ENCODE results near the gene SLC2A1.

Gene SLC2A1

DNA sequence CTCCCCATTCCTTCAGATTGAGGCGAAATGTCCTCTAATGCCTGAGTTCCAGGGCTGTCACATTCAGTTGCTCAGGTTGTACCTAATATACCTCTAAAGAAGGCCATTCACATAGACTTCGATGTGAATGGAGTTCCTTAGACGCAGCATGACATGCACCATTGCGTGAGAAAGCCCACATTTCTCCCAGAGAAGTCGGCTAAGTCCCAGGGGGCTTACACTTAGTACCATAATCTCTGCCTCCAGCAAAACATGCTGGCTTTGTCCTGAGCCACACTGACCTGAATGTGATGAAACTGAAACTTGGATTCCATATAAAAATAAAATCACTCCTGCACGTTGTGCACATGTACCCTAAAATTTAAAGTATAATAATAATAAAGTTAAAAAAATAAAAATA, 23.2 kb upstream of the SLC2A1 start:
- FAIRE-seq = no peak
- TF ChIP-seq SPI1 (IDR thresholded peaks at IDR 0.05; ENCODE audit: low read depth, low read length) (no peak), POLR2A (IDR thresholded peaks at IDR 0.05; ENCODE audit: low read depth, low read length) (no peak), PAX5 (IDR thresholded peaks at IDR 0.05; ENCODE audit: insufficient read depth, low read length, severe bottlenecking) (no peak), TAF1 (IDR thresholded peaks at IDR 0.05; ENCODE audit: low read depth, low read length) (no peak), POU2F2 (IDR thresholded peaks at IDR 0.05; ENCODE audit: low read depth, low read length) (no peak), POLR2AphosphoS5 (IDR thresholded peaks at IDR 0.05; ENCODE audit: low read depth, low read length) (no peak)
- no peak for DNase-seq (ENCODE audit: insufficient read length, low spot score)

DNA sequence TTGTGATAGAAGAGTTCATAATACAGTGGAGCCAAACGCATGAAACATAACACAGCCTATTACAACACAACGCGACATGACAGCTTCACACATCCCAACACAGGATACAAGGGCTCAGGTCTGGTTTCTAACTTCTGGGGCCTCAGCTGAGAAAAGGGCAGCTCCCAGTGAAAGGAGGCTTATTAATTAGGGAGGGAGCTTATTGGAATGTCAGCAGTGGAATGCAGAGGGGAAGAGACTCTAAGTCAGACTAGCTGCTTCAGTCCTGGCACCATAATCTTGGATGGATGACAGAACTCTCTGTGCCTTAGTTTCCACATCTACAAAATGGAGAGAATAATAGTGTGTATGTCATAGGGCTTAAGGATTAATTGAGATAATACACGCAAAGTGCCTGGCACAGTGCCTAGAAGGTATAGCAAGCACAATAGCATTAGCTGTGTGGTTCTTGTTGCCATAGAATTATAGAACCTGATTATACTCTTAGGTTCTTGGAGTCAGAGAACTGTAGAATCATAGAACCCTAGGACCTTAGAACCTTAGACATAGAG, 22.7 kb upstream of the SLC2A1 start:
- DNase-seq (ENCODE audit: insufficient read length, low spot score) = no peak
- no peak for FAIRE-seq
- TF ChIP-seq POLR2AphosphoS5 (IDR thresholded peaks at IDR 0.05; ENCODE audit: low read depth, low read length) (no peak), PAX5 (IDR thresholded peaks at IDR 0.05; ENCODE audit: insufficient read depth, low read length, severe bottlenecking) (no peak), POLR2A (IDR thresholded peaks at IDR 0.05; ENCODE audit: low read depth, low read length) (no peak), SPI1 (IDR thresholded peaks at IDR 0.05; ENCODE audit: low read depth, low read length) (no peak), TAF1 (IDR thresholded peaks at IDR 0.05; ENCODE audit: low read depth, low read length) (no peak), POU2F2 (IDR thresholded peaks at IDR 0.05; ENCODE audit: low read depth, low read length) (no peak)

DNA sequence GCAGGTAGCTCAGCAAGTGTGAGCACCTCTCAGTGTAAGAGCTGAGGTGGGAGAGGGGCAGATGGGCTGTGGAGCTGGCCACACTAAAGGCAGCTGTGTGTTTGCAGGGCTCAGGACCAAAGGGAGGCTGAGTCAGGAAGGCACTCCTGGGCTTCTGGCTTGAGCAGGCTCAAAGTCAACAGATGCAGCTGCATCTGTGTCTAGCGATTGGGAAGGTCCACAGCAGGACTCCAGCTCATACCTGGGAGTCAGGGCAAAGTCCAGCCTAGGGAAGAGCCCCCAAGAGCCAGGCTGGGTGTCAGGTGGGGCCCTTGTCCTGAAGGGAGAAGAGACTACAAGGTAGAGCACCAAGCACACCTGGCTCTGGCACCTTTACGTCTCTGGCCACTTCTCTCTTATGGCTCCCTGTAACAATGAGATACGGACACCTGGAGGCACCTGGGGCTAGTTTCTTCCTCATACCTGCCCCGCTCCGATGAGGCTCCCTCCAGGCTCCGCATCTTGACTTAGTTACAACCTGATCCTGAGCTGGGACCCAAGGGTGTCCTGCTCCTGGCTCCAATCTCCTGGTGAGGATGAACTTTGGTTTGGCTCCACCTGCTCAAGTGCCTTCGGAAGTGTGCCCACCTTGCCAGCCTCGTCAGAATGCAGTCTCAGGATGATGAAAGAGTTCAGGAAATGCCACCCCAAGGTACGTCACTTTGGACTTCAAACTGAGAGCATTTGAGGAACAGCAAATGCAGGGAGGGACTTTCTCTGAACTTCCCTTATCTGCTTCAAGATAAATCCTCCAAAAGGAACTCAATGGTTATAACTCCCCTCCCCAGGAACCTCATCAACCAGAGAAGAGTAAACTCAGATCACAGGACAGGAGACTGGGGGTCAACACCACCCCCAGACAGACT, 21.5 kb upstream of the SLC2A1 start:
- TF ChIP-seq SPI1 (IDR thresholded peaks at IDR 0.05; ENCODE audit: low read depth, low read length) (0 out of 2 replicates have a peak, but pooled peaks have one; percentile 14), POLR2AphosphoS5 (IDR thresholded peaks at IDR 0.05; ENCODE audit: low read depth, low read length) (no peak)
- FAIRE-seq (no peak), DNase-seq (ENCODE audit: insufficient read length, low spot score) (no peak)

DNA sequence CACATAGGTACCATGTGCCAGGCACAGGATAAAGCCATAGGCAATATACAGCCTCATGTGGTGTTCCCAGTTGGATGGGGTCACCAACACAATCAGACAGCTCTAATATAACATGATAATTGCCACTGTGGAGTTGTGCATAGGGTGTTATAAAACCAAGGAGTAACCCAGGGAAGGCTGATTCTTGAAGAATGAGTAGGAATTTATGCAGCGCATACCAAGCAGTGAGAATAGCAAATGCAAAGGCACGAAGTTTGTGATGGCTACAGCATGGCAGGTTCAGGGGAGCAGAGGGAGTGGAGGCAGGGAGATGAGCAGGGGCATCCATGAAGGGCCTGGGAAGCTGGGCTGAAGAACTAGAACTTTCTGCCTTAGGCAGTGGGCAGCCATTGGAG, 20.4 kb upstream of the SLC2A1 start:
- DNase-seq (ENCODE audit: insufficient read length, low spot score) (no peak), FAIRE-seq (no peak)
- no peak for TF ChIP-seq POLR2A (IDR thresholded peaks at IDR 0.05; ENCODE audit: low read depth, low read length)

DNA sequence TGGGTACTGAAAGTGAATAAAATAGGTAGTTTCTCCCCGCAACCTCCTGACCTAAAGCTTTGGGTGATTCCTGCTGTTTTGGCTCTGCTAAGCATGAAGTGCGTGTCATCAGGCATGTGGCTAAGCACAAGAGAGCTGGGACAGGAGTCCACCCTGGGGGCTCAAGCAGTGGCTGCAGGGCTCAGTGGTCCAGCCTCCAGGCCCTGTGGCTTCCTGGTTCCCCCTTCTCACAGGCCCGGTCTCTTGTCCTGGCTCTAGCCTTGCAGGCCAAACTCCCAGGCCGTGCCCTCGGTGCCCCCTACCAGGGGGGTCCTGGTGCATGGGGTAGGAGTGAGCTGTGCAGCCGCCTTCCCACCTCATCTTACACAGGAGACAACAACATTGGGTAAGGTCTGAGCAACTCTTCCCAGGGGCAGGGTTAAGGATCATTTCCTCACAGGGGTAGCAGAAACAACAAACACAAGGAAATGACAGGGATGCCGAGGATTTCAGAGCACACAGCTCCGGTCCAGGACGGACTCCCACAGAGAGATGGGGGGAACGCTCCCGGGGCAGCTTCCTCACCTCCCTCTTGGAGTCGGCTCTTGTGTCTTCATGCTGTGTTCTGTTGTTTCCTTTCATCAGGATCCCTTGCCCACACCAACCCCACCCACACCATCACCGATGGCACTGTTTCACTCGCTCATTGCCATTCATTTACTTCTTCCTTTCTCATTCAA, 19.8 kb upstream of the SLC2A1 start:
- TF ChIP-seq SPI1 (IDR thresholded peaks at IDR 0.05; ENCODE audit: low read depth, low read length) (no peak), POLR2AphosphoS5 (IDR thresholded peaks at IDR 0.05; ENCODE audit: low read depth, low read length) (no peak)
- DNase-seq (ENCODE audit: insufficient read length, low spot score) (no peak), FAIRE-seq (no peak)

DNA sequence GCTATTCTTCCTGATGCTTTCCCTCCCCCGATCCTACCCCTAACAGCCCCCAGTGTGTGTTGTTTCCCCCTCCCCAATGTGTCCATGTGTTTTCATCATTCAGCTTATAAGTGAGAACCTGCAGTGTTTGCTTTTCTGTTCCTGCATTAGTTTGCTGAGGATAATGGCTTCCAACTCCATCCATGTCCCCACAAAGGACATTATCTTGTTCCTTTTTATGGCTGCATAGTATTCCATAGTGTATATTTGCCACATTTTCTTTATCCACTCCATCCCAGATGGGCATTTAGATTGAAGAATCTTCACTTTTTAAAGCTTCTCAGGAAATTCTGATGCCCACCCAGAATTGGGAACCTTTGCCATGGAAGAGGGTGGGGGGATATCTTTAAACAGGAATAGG, 19.0 kb upstream of the SLC2A1 start:
- FAIRE-seq (no peak), DNase-seq (ENCODE audit: insufficient read length, low spot score) (no peak)
- TF ChIP-seq POLR2A (IDR thresholded peaks at IDR 0.05; ENCODE audit: low read depth, low read length) (no peak), POLR2AphosphoS5 (IDR thresholded peaks at IDR 0.05; ENCODE audit: low read depth, low read length) (no peak), POU2F2 (IDR thresholded peaks at IDR 0.05; ENCODE audit: low read depth, low read length) (no peak), SPI1 (IDR thresholded peaks at IDR 0.05; ENCODE audit: low read depth, low read length) (no peak), TAF1 (IDR thresholded peaks at IDR 0.05; ENCODE audit: low read depth, low read length) (no peak), PAX5 (IDR thresholded peaks at IDR 0.05; ENCODE audit: insufficient read depth, low read length, severe bottlenecking) (no peak)

DNA sequence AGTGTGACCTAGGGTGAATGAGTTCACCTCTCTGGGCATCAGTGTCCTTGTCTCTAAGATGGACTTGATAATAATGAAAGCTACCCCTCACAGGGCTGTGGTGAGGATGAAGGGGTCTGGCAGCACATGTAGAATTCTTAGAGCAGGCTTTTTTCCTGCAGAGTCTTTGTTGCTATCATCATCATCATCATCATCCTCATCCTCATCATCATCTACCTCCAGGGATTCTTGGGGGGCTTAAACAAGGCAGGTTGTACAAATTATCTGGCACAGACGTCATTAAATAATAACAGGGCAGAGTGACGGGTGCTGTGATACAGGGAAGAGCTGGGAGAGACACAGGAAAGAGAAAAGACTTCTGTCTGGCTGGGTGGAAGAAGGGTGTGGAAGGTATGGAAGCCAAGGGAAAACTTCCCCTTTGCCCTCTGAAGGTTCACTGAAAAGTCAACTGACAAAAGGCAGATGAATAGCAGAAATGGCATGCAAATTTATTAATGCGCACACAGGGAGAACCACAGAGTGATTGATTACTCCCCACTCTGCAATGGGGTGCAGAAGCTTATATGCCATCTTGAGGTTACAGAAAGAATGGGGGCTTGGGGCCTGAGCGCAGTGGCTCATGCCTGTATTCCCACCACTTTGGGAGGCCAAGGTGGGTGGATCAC, 17.0 kb upstream of the SLC2A1 start:
- no peak for TF ChIP-seq TAF1 (IDR thresholded peaks at IDR 0.05; ENCODE audit: low read depth, low read length)
- no peak for TF ChIP-seq POLR2AphosphoS5 (IDR thresholded peaks at IDR 0.05; ENCODE audit: low read depth, low read length)
- no peak for TF ChIP-seq POLR2A (IDR thresholded peaks at IDR 0.05; ENCODE audit: low read depth, low read length)
- TF ChIP-seq PAX5 (IDR thresholded peaks at IDR 0.05; ENCODE audit: insufficient read depth, low read length, severe bottlenecking) = no peak
- no peak for TF ChIP-seq POU2F2 (IDR thresholded peaks at IDR 0.05; ENCODE audit: low read depth, low read length)
- TF ChIP-seq SPI1 (IDR thresholded peaks at IDR 0.05; ENCODE audit: low read depth, low read length) = no peak
- no peak for DNase-seq (ENCODE audit: insufficient read length, low spot score)
- no peak for FAIRE-seq

DNA sequence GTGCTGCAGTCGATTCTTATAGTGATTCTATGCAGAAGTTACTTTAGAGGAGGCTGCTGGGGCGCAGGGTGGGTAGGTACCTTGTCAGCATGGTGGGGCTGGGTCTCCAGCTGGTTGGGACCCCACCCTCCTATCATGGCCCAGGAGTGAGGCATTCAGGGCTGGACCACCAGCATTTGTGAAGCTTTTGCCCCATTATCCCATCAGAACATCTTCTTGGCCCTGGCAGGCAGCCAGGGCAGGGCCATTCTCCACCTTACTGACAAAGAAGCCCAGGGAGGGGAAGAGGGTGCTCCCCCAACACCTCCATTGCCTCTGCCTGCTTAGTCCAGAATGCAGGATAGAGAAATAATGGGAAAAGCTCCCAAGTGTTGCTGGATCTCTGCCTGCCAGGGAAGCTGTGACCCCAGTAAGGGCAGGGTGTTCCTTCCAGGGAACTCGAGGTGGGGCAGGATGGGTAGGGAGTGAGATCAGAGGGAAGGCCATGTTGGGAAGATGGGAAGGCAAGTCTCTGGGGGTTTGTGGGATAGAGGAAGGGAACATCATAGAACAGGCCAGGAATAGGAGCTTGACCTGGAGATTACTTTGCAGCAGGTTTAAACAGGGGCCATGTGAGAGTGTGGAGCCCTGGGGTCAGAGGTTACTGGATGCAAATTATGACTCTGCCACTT, 16.2 kb upstream of the SLC2A1 start:
- TF ChIP-seq TAF1 (IDR thresholded peaks at IDR 0.05; ENCODE audit: low read depth, low read length) (no peak), SPI1 (IDR thresholded peaks at IDR 0.05; ENCODE audit: low read depth, low read length) (no peak), PAX5 (IDR thresholded peaks at IDR 0.05; ENCODE audit: insufficient read depth, low read length, severe bottlenecking) (no peak), POLR2A (IDR thresholded peaks at IDR 0.05; ENCODE audit: low read depth, low read length) (no peak), POLR2AphosphoS5 (IDR thresholded peaks at IDR 0.05; ENCODE audit: low read depth, low read length) (no peak), POU2F2 (IDR thresholded peaks at IDR 0.05; ENCODE audit: low read depth, low read length) (no peak)
- FAIRE-seq = no peak
- no peak for DNase-seq (ENCODE audit: insufficient read length, low spot score)

DNA sequence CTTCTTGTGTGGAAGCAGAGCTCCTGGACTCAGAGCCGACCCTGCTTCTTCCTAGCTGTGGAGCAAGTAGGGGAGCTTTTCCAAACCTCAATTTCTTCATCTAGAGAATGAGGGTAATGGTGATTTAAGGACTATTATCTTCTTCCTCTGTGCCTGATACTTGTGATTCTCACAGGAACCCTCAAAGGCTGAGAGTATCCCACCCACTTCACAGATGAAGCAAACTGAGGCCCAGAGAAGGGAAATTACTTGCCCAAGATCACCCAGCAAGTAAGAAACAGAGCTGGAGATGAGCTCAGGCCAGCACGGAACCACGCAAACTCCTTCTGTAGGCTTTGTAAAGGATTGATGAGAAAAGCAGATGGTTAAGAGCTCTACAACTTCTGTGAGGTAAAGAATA, 15.1 kb upstream of the SLC2A1 start:
- no peak for FAIRE-seq
- TF ChIP-seq POU2F2 (IDR thresholded peaks at IDR 0.05; ENCODE audit: low read depth, low read length) = no peak
- TF ChIP-seq POLR2A (IDR thresholded peaks at IDR 0.05; ENCODE audit: low read depth, low read length) = no peak
- no peak for TF ChIP-seq PAX5 (IDR thresholded peaks at IDR 0.05; ENCODE audit: insufficient read depth, low read length, severe bottlenecking)
- TF ChIP-seq POLR2AphosphoS5 (IDR thresholded peaks at IDR 0.05; ENCODE audit: low read depth, low read length) = no peak
- no peak for TF ChIP-seq TAF1 (IDR thresholded peaks at IDR 0.05; ENCODE audit: low read depth, low read length)
- TF ChIP-seq SPI1 (IDR thresholded peaks at IDR 0.05; ENCODE audit: low read depth, low read length) = no peak
- no peak for DNase-seq (ENCODE audit: insufficient read length, low spot score)

Measured in GM12891 (cell line).